Erythroblast (primary cell): ENCODE measurements around the gene WDR7.

ENCODE experiments used
- GATA1 ChIP-seq: IDR thresholded peaks from 2 replicates; pipeline ENCODE4 v1.6.1; 2011; ENCODE audit warnings: low read depth, mild to moderate bottlenecking, control low read depth, low read length, moderate library complexity
- POLR2A ChIP-seq: IDR thresholded peaks from 2 replicates; pipeline ENCODE4 v1.6.1; 2011; ENCODE audit warnings: mild to moderate bottlenecking, low read length

DNA sequence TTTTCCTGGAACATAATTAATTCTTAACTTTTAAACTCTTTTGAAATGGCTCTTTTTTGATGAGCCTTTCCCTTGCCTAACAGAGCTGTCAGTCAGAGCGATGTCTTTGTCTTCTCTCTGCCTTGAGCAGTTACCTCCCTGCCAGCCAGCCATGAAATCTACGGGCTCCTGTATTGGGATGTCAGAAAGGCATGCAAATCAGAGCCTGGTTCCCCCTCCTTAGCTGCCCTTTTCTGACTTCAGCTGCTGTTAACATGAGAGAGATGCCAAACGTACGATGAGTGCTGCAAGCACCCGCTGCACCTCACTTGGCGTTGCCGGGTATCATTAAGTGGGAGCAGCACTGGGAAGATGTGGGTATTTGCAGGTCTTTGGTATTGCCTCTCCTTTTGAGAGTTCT, 364.3 kb downstream of the WDR7 start:
- TF ChIP-seq POLR2A = no peak
- TF ChIP-seq GATA1 = no peak
